Left lung (tissue), 10 donors: Measurements from ENCODE around the gene NME7. TPM values are rescaled to one million over a fixed set of nuclear protein-coding genes. Genes with fewer than 3 reads are reported as not detected.

Source experiments
- ATAC-seq: fragments of 200-7000 bp; cut with Tn5 transposase; one replicate; pipeline ENCODE4 v1.9.1; 2020; ENCODE audit warnings: moderate library complexity
- DNase-seq, 4 donors: peaks; one replicate each; pipeline ENCODE4 v3.0.0-alpha.2; 2013 to 2020
- H3K27ac ChIP-seq, 2 donors: fragments of 200-600 bp; sonication (generic) in 1 of 2; one replicate each; pipeline versions ENCODE4 v1.5.0 to v1.8.0; 2020 to 2021
- H3K27me3 ChIP-seq, 2 donors: fragments of 200-600 bp; sonication (generic) in 1 of 2; one replicate each; pipeline versions ENCODE4 v1.5.0 to v1.8.0; 2020 to 2021
- H3K36me3 ChIP-seq, 2 donors: fragments of 200-600 bp; sonication (generic) in 1 of 2; one replicate each; pipeline versions ENCODE4 v1.5.0 to v1.8.0; 2020 to 2021
- H3K4me1 ChIP-seq, 2 donors: fragments of 200-600 bp; one replicate each; pipeline ENCODE4 v1.8.0; 2021
- H3K4me3 ChIP-seq, 2 donors: fragments of 200-600 bp; sonication (generic) in 1 of 2; one replicate each; pipeline versions ENCODE4 v1.5.0 to v1.8.0; 2020 to 2021; ENCODE audit warnings: mild to moderate bottlenecking in 1 of 2
- H3K9me3 ChIP-seq, 2 donors: fragments of 200-600 bp; sonication (generic) in 1 of 2; one replicate each; pipeline versions ENCODE4 v1.5.0 to v1.8.0; 2020 to 2021
- CTCF ChIP-seq, 2 donors: fragments of 200-600 bp; sonication (generic) in 1 of 2; IDR thresholded peaks; one replicate each; pipeline versions ENCODE4 v1.5.0 to v1.8.0; 2021; ENCODE audit warnings: antibody characterized with exemption in 2 of 2
- intact Hi-C, 2 donors: fragments of 100-400 bp; cut with DNase I; formaldehyde crosslinking; loops; one replicate each; pipeline versions ENCODE4 v1.11.2 to v1.14.2; 2022
- polyA plus RNA-seq, 6 donors: library from polyadenylated mRNA; unstranded; fragments of 120-200 nt; gene quantifications; one replicate each; pipeline ENCODE4 v1.2.1, GENCODE V29; 2013; ENCODE audit not compliant: insufficient read length in 6 of 6
- total RNA-seq, 2 donors: library from RNA; stranded (reverse); fragmentation: NEBNext Ultra II Directional; extraction: Animal tissue kit (Norgen Biotek cat#: 25700); gene quantifications; one replicate each; pipeline ENCODE4 v1.2.1, GENCODE V29; 2021
- donor health status: DM: no; HTN: yes; CAD: no.
- donor health status: DM: no; HTN: no; CAD: no.

The NME7 gene
- total and polyA plus RNA-seq, 8 donors, result 13.6 to 77.6 (median 59.3) TPM

DNA sequence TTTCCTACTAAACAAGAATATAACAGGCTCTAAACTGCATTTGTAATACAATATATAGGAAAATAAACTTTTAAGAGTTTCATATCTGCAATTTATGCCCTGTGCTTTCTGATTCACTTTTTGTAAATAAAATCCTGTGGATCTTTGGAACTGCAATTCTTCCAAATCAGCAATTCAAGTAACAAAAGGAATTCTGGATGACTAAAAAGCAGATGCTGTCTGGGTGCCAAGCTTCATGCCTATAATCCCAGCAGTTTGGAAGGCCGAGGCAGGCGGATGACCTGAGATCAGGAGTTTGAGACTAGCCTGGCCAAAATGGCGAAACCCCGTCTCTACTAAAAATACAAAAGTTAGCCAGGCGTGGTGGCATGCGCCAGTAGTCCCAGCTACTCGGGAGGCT is 6.3 kb downstream of the NME7 start:
- H3K4me3 ChIP-seq, result no peak overlapping the region
- no peaks in the 10 kb centered on the region for H3K27me3 ChIP-seq
- peaks cover 0 to 1% of the 10 kb centered on the region in 2 donors for H3K4me1 ChIP-seq
- no peaks in the 10 kb centered on the region for H3K36me3 ChIP-seq
- H3K9me3 ChIP-seq, result no peaks in the 10 kb centered on the region
- DNase-seq, result peak in 1 of 4 donors; percentile 31
- H3K27ac ChIP-seq, result no peak overlapping the region
- intact Hi-C loops, result no loop called here
- no peak for TF ChIP-seq CTCF (IDR thresholded peaks at IDR 0.05)
- no peak for ATAC-seq

DNA sequence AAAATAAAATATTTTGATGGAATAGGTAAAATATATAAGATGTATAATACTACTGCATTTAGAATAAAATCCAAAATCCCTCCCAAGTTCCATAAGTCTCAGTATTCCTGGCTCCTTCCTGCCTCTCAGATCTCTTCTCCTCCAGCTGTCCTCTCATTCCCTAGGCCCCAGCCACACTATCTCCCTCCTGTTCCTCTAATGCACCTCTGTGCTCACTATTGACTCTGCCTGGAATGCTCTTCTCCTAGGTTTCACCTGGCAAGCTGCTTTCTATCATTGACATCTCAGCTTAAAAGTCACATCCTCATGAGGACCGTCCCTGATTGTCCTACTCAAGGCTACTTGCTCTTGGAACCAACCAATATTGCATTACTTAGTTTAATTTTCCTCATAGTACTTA is 7.2 kb downstream of the NME7 start:
- Histone ChIP-seq H3K9me3 (no peaks in the 10 kb centered on the region), H3K4me1 (no peaks in the 10 kb centered on the region), H3K4me3 (no peak overlapping the region), H3K27me3 (no peaks in the 10 kb centered on the region), H3K27ac (no peak overlapping the region), H3K36me3 (no peaks in the 10 kb centered on the region)
- no peak for ATAC-seq
- intact Hi-C loops, result no loop called here
- no peak for DNase-seq
- TF ChIP-seq CTCF (IDR thresholded peaks at IDR 0.05), result no peak

DNA sequence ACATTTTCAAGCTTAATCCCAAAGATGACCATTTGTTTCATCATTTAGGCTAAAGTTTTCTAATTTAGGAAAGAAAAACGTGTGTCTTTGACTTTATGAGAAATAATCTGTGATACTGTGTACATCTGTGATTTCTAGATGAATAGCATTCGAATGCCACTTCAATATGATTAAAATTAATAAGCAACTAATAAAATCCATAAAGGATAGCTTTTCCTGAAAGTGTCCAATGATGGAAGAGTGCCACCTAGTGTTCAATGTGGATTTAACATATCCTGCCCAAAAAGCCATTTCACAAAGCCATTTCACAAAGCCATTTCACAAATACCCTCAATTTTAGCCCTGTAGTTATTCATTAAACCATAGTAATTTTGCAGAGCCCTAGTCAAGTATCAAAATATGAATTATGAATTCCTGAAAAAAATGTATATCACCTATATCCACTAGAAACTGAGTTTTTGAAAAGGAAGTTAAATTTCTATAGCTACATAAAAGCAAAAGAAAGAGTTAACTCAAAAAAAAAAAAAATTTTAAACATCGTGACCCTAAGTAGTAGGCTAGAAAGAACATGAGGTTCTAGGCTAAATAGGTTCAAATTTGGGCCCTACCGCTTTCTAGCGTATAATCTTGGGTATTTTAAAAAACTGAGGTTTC is 19.1 kb downstream of the NME7 start:
- Histone ChIP-seq H3K9me3 (no peaks in the 10 kb centered on the region), H3K4me1 (no peaks in the 10 kb centered on the region), H3K36me3 (no peaks in the 10 kb centered on the region), H3K27me3 (no peaks in the 10 kb centered on the region), H3K4me3 (no peak overlapping the region), H3K27ac (no peak overlapping the region)
- ATAC-seq, result peak; percentile 70
- intact Hi-C loops, result loop anchor here in 1 of 2 donors (5.0 kb wide), 1 partner anchor 746 kb away; no protein-coding TSS in a partner anchor
- peak; percentile 72 to 76 for TF ChIP-seq CTCF (IDR thresholded peaks at IDR 0.05)
- peak in 2 of 4 donors; percentile 59 to 71 for DNase-seq

DNA sequence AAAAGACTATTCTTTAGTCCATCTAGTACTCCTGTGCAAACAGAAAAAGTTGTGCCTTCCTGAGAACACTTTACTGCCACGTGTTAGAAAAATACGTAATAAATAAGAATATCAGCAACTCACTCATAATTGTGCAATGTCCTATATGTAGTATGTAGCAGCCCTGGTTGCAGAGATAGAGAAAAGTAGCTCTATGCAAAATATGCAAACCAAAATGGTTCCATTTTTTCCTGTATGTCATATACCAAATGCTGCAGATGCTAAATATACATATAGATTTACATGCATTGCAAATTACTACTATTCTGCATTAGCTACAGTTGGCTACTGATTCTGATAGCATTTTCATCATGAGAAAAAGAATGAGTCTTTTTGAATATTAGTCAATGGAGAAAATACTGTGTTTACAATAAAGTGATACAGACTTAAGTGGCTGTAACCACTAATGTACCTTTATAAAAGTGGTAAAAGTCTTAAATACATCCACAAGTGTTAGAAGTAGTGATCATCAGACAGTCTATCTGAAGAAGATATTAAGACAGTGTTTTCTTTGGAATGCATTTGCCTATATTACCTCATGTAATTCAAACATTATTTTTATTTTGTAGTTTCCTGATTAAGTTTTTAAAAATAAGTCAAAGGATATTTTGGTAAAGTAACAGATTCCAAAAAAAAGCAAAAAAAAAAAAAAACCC is 19.8 kb downstream of the NME7 start:
- H3K4me3 ChIP-seq, result no peak overlapping the region
- no peak for ATAC-seq
- H3K36me3 ChIP-seq, result no peaks in the 10 kb centered on the region
- DNase-seq, result no peak
- no peaks in the 10 kb centered on the region for H3K4me1 ChIP-seq
- TF ChIP-seq CTCF (IDR thresholded peaks at IDR 0.05), result no peak
- intact Hi-C loops, result loop anchor here in 1 of 2 donors (5.0 kb wide), 1 partner anchor 746 kb away; no protein-coding TSS in a partner anchor
- no peak overlapping the region for H3K27ac ChIP-seq
- no peaks in the 10 kb centered on the region for H3K27me3 ChIP-seq
- H3K9me3 ChIP-seq, result no peaks in the 10 kb centered on the region

GRCh38 chr1:169346036-169346589 is 21.5 kb downstream of the NME7 start:
- intact Hi-C loops, result loop anchor here in 1 of 2 donors (5.0 kb wide), 1 partner anchor 744 kb away; no protein-coding TSS in a partner anchor
- Histone ChIP-seq H3K27ac (no peak overlapping the region), H3K4me3 (no peak overlapping the region), H3K9me3 (no peaks in the 10 kb centered on the region), H3K4me1 (no peaks in the 10 kb centered on the region), H3K36me3 (no peaks in the 10 kb centered on the region), H3K27me3 (no peaks in the 10 kb centered on the region)
- no peak for TF ChIP-seq CTCF (IDR thresholded peaks at IDR 0.05)
- ATAC-seq (no peak), DNase-seq (no peak)
